Duodenal mucosa (tissue), 2 donors: ENCODE results near the gene NAP1L1.

Experiments used
- H3K27ac ChIP-seq: one replicate; pipeline ENCODE4 v1.7.0; 2013; ENCODE audit warnings: low read depth, low read length
- H3K27me3 ChIP-seq, 2 donors: one replicate each; pipeline ENCODE4 v1.7.0; 2013; ENCODE audit warnings: low read length in 2 of 2, control low read depth in 1 of 2; ENCODE audit not compliant: insufficient read depth in 2 of 2, control insufficient read depth in 1 of 2
- H3K36me3 ChIP-seq, 2 donors: one replicate each; pipeline ENCODE4 v1.7.0; 2013; ENCODE audit warnings: low read length in 2 of 2, control low read depth in 1 of 2; ENCODE audit not compliant: insufficient read depth in 2 of 2, control insufficient read depth in 1 of 2
- H3K4me1 ChIP-seq, 2 donors: one replicate each; pipeline ENCODE4 v1.7.0; 2013; ENCODE audit warnings: low read length in 2 of 2, control low read depth in 1 of 2; ENCODE audit not compliant: insufficient read depth in 2 of 2, control insufficient read depth in 1 of 2
- H3K4me3 ChIP-seq, 2 donors: one replicate each; pipeline ENCODE4 v1.7.0; 2013; ENCODE audit warnings: low read length in 2 of 2, low read depth in 1 of 2
- H3K9ac ChIP-seq, 2 donors: one replicate each; pipeline ENCODE4 v1.7.0; 2013; ENCODE audit warnings: low read length in 2 of 2, low read depth in 1 of 2
- H3K9me3 ChIP-seq, 2 donors: one replicate each; pipeline ENCODE4 v1.7.0; 2013; ENCODE audit warnings: low read length in 2 of 2, control low read depth in 1 of 2; ENCODE audit not compliant: control insufficient read depth in 1 of 2

Gene NAP1L1

GRCh38 chr12:76083246-76083903, 1.1 kb downstream of the NAP1L1 start:
- Histone ChIP-seq H3K36me3 (peaks cover 0 to 5% of the 10 kb centered on the region in 2 donors), H3K9ac (peak overlapping the region in 1 of 2 donors; percentile 83), H3K4me3 (peak overlapping the region; percentile 51 to 77), H3K4me1 (peaks cover 6 to 14% of the 10 kb centered on the region in 2 donors), H3K27ac (no peak overlapping the region), H3K9me3 (peaks cover 0 to 8% of the 10 kb centered on the region in 2 donors), H3K27me3 (no peaks in the 10 kb centered on the region)

- Histone ChIP-seq H3K4me3 (no peak overlapping the region), H3K9ac (no peak overlapping the region), H3K4me1 (peaks cover 6 to 14% of the 10 kb centered on the region in 2 donors), H3K36me3 (peaks cover 0 to 5% of the 10 kb centered on the region in 2 donors), H3K27ac (no peak overlapping the region), H3K27me3 (no peaks in the 10 kb centered on the region), H3K9me3 (peaks cover 0 to 8% of the 10 kb centered on the region in 2 donors)
These were observed 2.6 kb downstream of the NAP1L1 start for GRCh38 chr12:76081909-76082308.

- no peaks in the 10 kb centered on the region for H3K27me3 ChIP-seq
- no peak overlapping the region for H3K4me3 ChIP-seq
- H3K36me3 ChIP-seq = peaks cover 0 to 5% of the 10 kb centered on the region in 2 donors
- peaks cover 6 to 14% of the 10 kb centered on the region in 2 donors for H3K4me1 ChIP-seq
- H3K27ac ChIP-seq = no peak overlapping the region
- no peak overlapping the region for H3K9ac ChIP-seq
- peaks cover 0 to 8% of the 10 kb centered on the region in 2 donors for H3K9me3 ChIP-seq
These were observed 3.6 kb downstream of the NAP1L1 start for GRCh38 chr12:76080729-76081415.

- Histone ChIP-seq H3K27me3 (no peaks in the 10 kb centered on the region), H3K9me3 (peaks cover 0 to 8% of the 10 kb centered on the region in 2 donors), H3K4me1 (peaks cover 3 to 14% of the 10 kb centered on the region in 2 donors), H3K4me3 (no peak overlapping the region), H3K9ac (no peak overlapping the region), H3K27ac (no peak overlapping the region), H3K36me3 (peaks cover 0 to 5% of the 10 kb centered on the region in 2 donors)
These were observed 4.3 kb downstream of the NAP1L1 start for GRCh38 chr12:76080017-76080728.

GRCh38 chr12:76078748-76079147, 5.7 kb downstream of the NAP1L1 start:
- no peak overlapping the region for H3K9ac ChIP-seq
- H3K27ac ChIP-seq = no peak overlapping the region
- H3K27me3 ChIP-seq = no peaks in the 10 kb centered on the region
- peaks cover 0 to 8% of the 10 kb centered on the region in 2 donors for H3K9me3 ChIP-seq
- peaks cover 0 to 5% of the 10 kb centered on the region in 2 donors for H3K36me3 ChIP-seq
- H3K4me1 ChIP-seq = peaks cover 0 to 14% of the 10 kb centered on the region in 2 donors
- H3K4me3 ChIP-seq = no peak overlapping the region

GRCh38 chr12:76075448-76075847, 9.0 kb downstream of the NAP1L1 start:
- Histone ChIP-seq H3K4me1 (no peaks in the 10 kb centered on the region), H3K9ac (no peak overlapping the region), H3K36me3 (peaks cover 0 to 5% of the 10 kb centered on the region in 2 donors), H3K4me3 (no peak overlapping the region), H3K9me3 (peaks cover 0 to 8% of the 10 kb centered on the region in 2 donors), H3K27ac (no peak overlapping the region), H3K27me3 (no peaks in the 10 kb centered on the region)

GRCh38 chr12:76074701-76075336, 9.7 kb downstream of the NAP1L1 start:
- no peak overlapping the region for H3K9ac ChIP-seq
- no peaks in the 10 kb centered on the region for H3K4me1 ChIP-seq
- no peak overlapping the region for H3K4me3 ChIP-seq
- no peak overlapping the region for H3K27ac ChIP-seq
- peaks cover 0 to 5% of the 10 kb centered on the region in 2 donors for H3K36me3 ChIP-seq
- H3K9me3 ChIP-seq = peaks cover 0 to 8% of the 10 kb centered on the region in 2 donors
- H3K27me3 ChIP-seq = no peaks in the 10 kb centered on the region

- Histone ChIP-seq H3K9me3 (no peaks in the 10 kb centered on the region), H3K27me3 (no peaks in the 10 kb centered on the region), H3K4me3 (no peak overlapping the region), H3K27ac (no peak overlapping the region), H3K9ac (no peak overlapping the region), H3K4me1 (no peaks in the 10 kb centered on the region), H3K36me3 (no peaks in the 10 kb centered on the region)
These were observed 10.9 kb downstream of the NAP1L1 start for GRCh38 chr12:76073561-76073960.

GRCh38 chr12:76072568-76072967, 11.9 kb downstream of the NAP1L1 start:
- no peak overlapping the region for H3K4me3 ChIP-seq
- H3K4me1 ChIP-seq = no peaks in the 10 kb centered on the region
- no peak overlapping the region for H3K27ac ChIP-seq
- H3K27me3 ChIP-seq = no peaks in the 10 kb centered on the region
- no peaks in the 10 kb centered on the region for H3K36me3 ChIP-seq
- H3K9me3 ChIP-seq = no peaks in the 10 kb centered on the region
- no peak overlapping the region for H3K9ac ChIP-seq
